ENCODE data around the gene NTF3. TPM values are rescaled to one million over a fixed set of nuclear protein-coding genes. Genes with fewer than 3 reads are reported as not detected.

Gene NTF3
- total RNA-seq, 1 experiment from 2014 or later = not detected

DNA sequence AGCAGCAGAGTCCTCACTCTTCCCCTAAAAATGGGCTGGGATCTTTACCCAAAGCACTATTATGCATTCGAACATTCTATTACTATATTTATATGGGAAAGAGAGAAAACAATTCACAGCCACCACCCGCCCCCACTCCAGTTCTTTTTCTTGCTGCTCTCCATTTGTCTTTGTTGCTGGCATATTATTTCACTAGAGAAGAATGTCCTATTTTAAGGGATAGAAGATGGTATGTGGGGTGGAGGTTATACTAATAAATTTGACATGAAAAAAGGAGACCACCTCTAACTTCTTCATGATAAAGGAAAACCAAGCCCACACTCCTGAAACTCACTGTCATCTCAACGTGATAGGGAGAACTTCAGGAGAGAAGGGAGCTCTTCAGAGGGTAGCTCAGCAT, 28.5 kb upstream of the NTF3 start:
- POLR2A ChIA-PET = no interaction called here
- no peak overlapping the region for H3K4me3 ChIP-seq (ENCODE audit: low read depth in 2 of 2, low read length in 2 of 2)
- no peak overlapping the region for H3K27ac ChIP-seq (ENCODE audit: low read length)
- no TSS peak for BruUV-seq (replicated peaks)
- CTCF ChIA-PET = no interaction called here
- intact Hi-C loops (cut with micrococcal nuclease; ENCODE audit: unreplicated experiment) (no loop called here), in situ Hi-C loops (cut with HindIII; ENCODE audit: low pct_unique_long_range_greater_than_20kb, low sequenced_read_pairs) (no loop called here)
- no peaks in the 10 kb centered on the region for H3K27me3 ChIP-seq (ENCODE audit: control insufficient read depth, insufficient read depth, low read length)
- H3K9me3 ChIP-seq (ENCODE audit: control insufficient read depth, insufficient read depth, low read depth, low read length) = no peaks in the 10 kb centered on the region
- ATAC-seq (no peak), DNase-seq (ENCODE audit: low read depth, low spot score) (no peak)
- no peaks in the 10 kb centered on the region for H3K4me1 ChIP-seq (ENCODE audit: control insufficient read depth, insufficient read depth, low read length)
- H3K36me3 ChIP-seq (ENCODE audit: control insufficient read depth, insufficient read depth, low read length) = no peaks in the 10 kb centered on the region
- no peak for TF ChIP-seq TCF7L2 (IDR thresholded peaks at IDR 0.05; ENCODE audit: low read depth, low read length)
- no peak for TF ChIP-seq POLR2AphosphoS5 (IDR thresholded peaks at IDR 0.05; ENCODE audit: low read depth, low read length)
- TF ChIP-seq, protein P1, sequence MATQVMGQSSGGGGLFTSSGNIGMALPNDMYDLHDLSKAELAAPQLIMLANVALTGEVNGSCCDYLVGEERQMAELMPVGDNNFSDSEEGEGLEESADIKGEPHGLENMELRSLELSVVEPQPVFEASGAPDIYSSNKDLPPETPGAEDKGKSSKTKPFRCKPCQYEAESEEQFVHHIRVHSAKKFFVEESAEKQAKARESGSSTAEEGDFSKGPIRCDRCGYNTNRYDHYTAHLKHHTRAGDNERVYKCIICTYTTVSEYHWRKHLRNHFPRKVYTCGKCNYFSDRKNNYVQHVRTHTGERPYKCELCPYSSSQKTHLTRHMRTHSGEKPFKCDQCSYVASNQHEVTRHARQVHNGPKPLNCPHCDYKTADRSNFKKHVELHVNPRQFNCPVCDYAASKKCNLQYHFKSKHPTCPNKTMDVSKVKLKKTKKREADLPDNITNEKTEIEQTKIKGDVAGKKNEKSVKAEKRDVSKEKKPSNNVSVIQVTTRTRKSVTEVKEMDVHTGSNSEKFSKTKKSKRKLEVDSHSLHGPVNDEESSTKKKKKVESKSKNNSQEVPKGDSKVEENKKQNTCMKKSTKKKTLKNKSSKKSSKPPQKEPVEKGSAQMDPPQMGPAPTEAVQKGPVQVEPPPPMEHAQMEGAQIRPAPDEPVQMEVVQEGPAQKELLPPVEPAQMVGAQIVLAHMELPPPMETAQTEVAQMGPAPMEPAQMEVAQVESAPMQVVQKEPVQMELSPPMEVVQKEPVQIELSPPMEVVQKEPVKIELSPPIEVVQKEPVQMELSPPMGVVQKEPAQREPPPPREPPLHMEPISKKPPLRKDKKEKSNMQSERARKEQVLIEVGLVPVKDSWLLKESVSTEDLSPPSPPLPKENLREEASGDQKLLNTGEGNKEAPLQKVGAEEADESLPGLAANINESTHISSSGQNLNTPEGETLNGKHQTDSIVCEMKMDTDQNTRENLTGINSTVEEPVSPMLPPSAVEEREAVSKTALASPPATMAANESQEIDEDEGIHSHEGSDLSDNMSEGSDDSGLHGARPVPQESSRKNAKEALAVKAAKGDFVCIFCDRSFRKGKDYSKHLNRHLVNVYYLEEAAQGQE (IDR thresholded peaks at IDR 0.05; ENCODE audit: insufficient read depth in 1 of 2, low read depth in 2 of 2, low read length in 1 of 2) = no peak
- TF ChIP-seq SIN3A (IDR thresholded peaks at IDR 0.05; ENCODE audit: borderline replicate concordance, insufficient read depth, low read depth, low read length) = no peak
- TF ChIP-seq, protein P2, sequence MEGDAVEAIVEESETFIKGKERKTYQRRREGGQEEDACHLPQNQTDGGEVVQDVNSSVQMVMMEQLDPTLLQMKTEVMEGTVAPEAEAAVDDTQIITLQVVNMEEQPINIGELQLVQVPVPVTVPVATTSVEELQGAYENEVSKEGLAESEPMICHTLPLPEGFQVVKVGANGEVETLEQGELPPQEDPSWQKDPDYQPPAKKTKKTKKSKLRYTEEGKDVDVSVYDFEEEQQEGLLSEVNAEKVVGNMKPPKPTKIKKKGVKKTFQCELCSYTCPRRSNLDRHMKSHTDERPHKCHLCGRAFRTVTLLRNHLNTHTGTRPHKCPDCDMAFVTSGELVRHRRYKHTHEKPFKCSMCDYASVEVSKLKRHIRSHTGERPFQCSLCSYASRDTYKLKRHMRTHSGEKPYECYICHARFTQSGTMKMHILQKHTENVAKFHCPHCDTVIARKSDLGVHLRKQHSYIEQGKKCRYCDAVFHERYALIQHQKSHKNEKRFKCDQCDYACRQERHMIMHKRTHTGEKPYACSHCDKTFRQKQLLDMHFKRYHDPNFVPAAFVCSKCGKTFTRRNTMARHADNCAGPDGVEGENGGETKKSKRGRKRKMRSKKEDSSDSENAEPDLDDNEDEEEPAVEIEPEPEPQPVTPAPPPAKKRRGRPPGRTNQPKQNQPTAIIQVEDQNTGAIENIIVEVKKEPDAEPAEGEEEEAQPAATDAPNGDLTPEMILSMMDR (IDR thresholded peaks at IDR 0.05) = no peak

DNA sequence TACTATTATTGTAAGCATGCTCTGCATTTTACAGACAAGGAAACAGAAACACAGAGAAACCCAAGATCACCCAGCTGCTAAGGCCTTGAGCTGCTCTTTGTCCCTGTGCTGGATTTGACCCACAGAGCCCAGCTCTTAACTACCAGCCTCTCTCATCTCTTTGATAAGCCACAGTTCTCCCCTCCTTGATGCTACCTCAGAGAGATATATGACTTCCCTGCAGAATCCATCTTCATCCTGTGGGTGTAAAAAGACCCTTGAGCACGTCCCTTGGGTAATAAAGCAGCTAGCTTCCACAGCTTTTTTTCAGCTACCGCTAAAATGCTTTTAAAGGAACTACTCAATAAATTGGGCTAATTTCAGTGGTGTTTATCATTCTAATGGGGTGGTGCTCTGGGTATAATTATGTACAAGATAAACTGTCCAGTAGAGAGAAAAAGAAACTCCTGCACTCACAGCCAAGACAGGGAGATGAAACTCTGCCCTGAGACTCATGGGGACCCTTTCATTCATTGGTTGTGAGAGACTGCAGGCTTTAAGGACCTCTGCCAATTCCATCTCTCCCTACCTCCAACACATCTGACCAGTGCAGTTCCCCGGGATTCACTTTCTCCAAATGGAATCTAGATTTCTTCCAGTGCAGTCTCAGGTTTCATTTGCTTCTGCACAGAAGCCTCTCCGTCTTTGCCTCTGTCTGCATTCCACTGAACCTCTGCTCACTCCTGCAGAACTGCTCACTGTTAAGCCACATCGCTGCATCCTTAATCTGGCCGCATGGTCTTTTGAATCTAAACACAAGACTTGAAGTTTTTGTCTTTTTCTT, 24.7 kb upstream of the NTF3 start:
- in situ Hi-C loops (cut with HindIII; ENCODE audit: low pct_unique_long_range_greater_than_20kb, low sequenced_read_pairs) (no loop called here), intact Hi-C loops (cut with micrococcal nuclease; ENCODE audit: unreplicated experiment) (no loop called here)
- BruUV-seq (replicated peaks) = no TSS peak
- ChIA-PET POLR2A (no interaction called here), CTCF (no interaction called here)
- no peaks in the 10 kb centered on the region for H3K27me3 ChIP-seq (ENCODE audit: control insufficient read depth, insufficient read depth, low read length)
- TF ChIP-seq TCF7L2 (IDR thresholded peaks at IDR 0.05; ENCODE audit: low read depth, low read length) (no peak), POLR2AphosphoS5 (IDR thresholded peaks at IDR 0.05; ENCODE audit: low read depth, low read length) (no peak), SIN3A (IDR thresholded peaks at IDR 0.05; ENCODE audit: borderline replicate concordance, insufficient read depth, low read depth, low read length) (no peak)
- TF ChIP-seq, protein P2 (IDR thresholded peaks at IDR 0.05) = no peak
- TF ChIP-seq, protein P1 (IDR thresholded peaks at IDR 0.05; ENCODE audit: insufficient read depth in 1 of 2, low read depth in 2 of 2, low read length in 1 of 2) = no peak
- H3K36me3 ChIP-seq (ENCODE audit: control insufficient read depth, insufficient read depth, low read length) = no peaks in the 10 kb centered on the region
- no peak overlapping the region for H3K4me3 ChIP-seq (ENCODE audit: low read depth in 2 of 2, low read length in 2 of 2)
- H3K4me1 ChIP-seq (ENCODE audit: control insufficient read depth, insufficient read depth, low read length) = no peaks in the 10 kb centered on the region
- H3K9me3 ChIP-seq (ENCODE audit: control insufficient read depth, insufficient read depth, low read depth, low read length) = no peaks in the 10 kb centered on the region
- DNase-seq (ENCODE audit: low read depth, low spot score) (no peak), ATAC-seq (no peak)
- no peak overlapping the region for H3K27ac ChIP-seq (ENCODE audit: low read length)

All from Panc1 (cell line).